MG63 (cell line): ENCODE results near the gene CD40. TPM values are rescaled to one million over a fixed set of nuclear protein-coding genes. Genes with fewer than 3 reads are reported as not detected.

ENCODE experiments used
- DNase-seq: peaks from one replicate; pipeline ENCODE4 v3.0.0-alpha.2; 2020
- H3K27me3 ChIP-seq: fragments of 250-450 bp; sonication (Bioruptor Pico); 2 replicates; pipeline ENCODE4 v1.5.1; 2020; ENCODE audit warnings: mild to moderate bottlenecking, moderate library complexity
- H3K36me3 ChIP-seq: fragments of 250-450 bp; sonication (Bioruptor Pico); 2 replicates; pipeline ENCODE4 v1.5.1; 2020; ENCODE audit warnings: mild to moderate bottlenecking, moderate library complexity
- H3K4me3 ChIP-seq: fragments of 250-450 bp; sonication (Bioruptor Pico); 2 replicates; pipeline ENCODE4 v1.5.1; 2020; ENCODE audit warnings: mild to moderate bottlenecking, moderate library complexity
- H3K9me3 ChIP-seq: fragments of 250-450 bp; sonication (Bioruptor Pico); 2 replicates; pipeline ENCODE4 v1.5.1; 2020; ENCODE audit warnings: mild to moderate bottlenecking, moderate library complexity
- total RNA-seq: library from RNA; depleted of rRNA; stranded (reverse); fragments of >200 nt; shearing (Covaris generic); gene quantifications from 2 replicates; pipeline ENCODE4 v1.2.3, GENCODE V29; 2014; ENCODE audit warnings: low replicate concordance

The CD40 gene
- total RNA-seq, 1 experiment from 2014 or later: not detected

DNA sequence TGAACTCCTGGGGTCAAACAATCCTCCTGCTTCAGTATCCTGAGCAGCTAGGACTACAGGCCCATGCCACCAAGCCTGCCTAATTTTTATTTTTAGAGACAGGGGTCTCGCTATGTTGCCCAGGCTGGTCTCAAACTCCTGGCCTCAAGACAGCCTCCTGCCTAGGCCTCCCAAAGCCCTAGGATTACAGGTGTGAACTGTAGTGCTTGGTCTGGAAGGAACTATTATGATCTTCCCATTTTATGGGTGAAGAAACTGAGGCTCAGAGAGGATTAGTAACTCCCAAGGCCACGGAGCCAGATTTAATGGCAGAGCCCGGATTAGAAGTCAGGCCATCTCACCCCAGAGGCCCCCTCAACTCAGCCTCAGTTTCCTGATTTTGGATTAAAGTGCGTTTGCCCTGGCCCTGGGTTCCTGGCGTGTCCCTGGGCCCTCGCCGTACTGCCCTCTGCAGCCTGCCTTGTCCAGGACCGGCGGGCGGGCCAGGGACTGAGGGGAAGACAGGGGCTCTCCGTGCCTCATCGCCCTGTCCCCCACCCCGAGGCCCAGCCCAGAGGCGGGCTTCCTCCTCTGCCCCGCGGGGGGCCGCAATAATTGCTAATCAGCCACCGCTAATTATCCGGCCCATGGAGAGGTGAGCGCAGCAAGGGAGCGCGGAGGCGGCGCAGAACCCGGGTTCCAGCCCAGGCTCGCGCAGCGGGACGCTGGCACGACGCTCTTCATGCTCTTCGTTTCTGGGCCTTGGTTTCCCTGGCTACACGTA, 34.9 kb downstream of the CD40 start:
- DNase-seq: no peak
- Histone ChIP-seq H3K9me3 (no peaks in the 10 kb centered on the region), H3K27me3 (peaks cover 6% of the 10 kb centered on the region; the same call in 1 of the 2 replicates), H3K4me3 (no peak overlapping the region), H3K36me3 (no peaks in the 10 kb centered on the region)

DNA sequence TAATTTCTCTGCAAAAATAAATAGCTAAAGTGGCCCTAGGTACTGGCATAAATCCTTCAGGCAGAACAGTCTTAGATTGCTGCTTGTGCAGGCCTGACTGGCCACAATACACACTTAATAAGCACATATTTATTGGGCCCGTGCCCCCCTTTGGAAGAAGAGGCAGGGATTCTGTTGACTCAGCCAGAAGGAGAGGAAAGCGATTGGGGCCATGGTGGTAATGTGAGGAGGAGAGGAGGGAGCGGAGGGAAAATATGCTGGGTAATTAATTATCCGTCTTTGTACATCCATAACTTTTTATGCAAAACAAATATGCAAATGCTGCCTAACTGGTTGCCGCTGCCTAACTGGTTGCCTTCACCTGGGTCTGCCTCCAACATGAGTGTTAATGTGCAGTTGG, 36.2 kb downstream of the CD40 start:
- Histone ChIP-seq H3K9me3 (no peaks in the 10 kb centered on the region), H3K36me3 (no peaks in the 10 kb centered on the region), H3K4me3 (no peak overlapping the region), H3K27me3 (peaks cover 8% of the 10 kb centered on the region)
- DNase-seq: no peak

DNA sequence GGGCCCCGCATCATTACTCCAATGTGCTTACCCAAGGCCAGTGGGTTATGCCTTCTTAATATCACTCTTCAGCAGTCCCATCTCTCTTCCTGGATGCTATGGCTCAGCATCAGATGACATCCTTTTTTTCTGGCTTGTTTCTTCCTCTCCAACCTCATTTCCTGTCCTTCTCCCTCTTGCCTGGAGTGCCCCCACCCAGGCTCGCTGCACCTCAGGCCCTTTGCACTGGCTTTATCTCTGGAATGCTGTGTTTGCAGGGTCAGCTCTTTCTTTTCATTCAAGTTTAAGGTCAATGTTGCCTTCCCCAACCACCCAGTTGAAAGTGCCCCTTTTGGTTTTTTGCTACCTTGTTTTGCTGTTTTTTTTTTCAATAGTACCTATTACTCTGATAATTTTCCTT, 36.7 kb downstream of the CD40 start:
- Histone ChIP-seq H3K36me3 (no peaks in the 10 kb centered on the region), H3K27me3 (peaks cover 13% of the 10 kb centered on the region), H3K9me3 (no peaks in the 10 kb centered on the region), H3K4me3 (no peak overlapping the region)
- DNase-seq: no peak

DNA sequence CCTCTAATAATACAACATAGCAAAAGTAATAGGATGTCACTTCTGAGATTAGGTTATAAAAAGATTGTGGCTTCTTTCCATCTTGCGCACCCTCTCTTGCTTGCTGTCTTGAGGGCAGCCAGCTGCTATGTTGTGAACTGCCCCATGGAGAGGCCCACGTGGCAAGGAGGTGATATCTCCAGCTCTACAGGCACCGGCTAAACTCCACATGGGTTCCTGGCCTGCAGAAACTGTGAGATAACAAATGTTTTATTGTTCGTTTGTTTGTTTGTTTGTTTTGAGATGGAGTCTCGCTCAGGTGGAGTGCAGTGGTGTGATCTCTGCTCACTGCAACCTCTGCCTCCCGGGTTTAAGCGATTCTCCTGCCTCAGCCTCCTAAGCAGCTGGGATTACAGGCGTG, 38.0 kb downstream of the CD40 start:
- Histone ChIP-seq H3K9me3 (no peaks in the 10 kb centered on the region), H3K27me3 (peaks cover 21% of the 10 kb centered on the region)
- DNase-seq: no peak

DNA sequence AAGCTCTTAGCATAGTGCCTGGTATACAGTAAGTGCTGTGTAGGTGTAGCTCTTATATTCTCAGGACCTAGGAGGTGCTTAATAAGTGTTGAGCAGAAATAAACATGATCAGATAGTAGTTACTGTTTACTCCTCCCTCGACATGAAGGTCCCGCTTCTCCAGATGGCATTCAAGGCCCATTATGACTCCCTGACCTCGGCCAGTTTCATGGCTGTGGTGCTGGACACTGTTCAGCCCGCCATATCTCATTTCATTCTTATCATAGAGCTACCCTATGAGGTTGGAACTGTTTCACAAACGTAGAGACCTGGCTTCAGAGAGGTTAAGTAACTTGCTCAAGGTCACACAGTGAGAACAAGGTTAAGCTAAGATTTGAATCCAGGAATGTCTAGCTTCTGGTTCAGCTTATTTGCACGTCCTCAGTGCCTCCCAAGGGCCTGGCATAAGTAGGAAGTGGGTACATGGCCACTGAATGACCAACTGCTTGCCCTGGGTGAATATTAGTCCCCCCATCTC, 39.0 kb downstream of the CD40 start:
- peaks cover 26% of the 10 kb centered on the region for H3K27me3 ChIP-seq
- H3K4me3 ChIP-seq: no peak overlapping the region
- no peaks in the 10 kb centered on the region for H3K9me3 ChIP-seq
- no peak for DNase-seq
- no peaks in the 10 kb centered on the region for H3K36me3 ChIP-seq

More for the DNA sequence above, 38.0 kb downstream of the CD40 start:
- Histone ChIP-seq H3K36me3 (no peaks in the 10 kb centered on the region), H3K4me3 (no peak overlapping the region)

DNA sequence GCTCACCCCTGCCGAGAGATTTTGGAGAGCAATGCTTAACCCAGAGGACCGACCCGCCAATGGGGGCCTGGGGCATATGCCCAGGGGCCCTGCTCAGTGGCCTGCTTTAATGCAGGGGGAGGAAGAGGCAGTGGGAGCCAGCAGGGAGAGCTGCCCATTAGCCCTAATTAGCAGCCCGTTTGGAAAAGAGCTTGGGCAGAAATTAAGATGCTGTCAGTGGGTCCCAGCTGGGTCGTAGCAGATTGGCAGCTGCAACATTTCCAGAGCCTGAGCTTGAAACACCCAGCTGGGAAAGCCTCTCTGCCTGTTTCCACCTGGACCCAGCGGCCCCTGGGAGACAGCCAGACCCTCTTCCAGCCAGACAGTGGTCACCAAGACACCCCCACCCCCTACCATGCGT, 39.5 kb downstream of the CD40 start:
- peaks cover 31% of the 10 kb centered on the region for H3K27me3 ChIP-seq
- H3K36me3 ChIP-seq: no peaks in the 10 kb centered on the region
- H3K9me3 ChIP-seq: no peaks in the 10 kb centered on the region
- no peak for DNase-seq
- no peak overlapping the region for H3K4me3 ChIP-seq

DNA sequence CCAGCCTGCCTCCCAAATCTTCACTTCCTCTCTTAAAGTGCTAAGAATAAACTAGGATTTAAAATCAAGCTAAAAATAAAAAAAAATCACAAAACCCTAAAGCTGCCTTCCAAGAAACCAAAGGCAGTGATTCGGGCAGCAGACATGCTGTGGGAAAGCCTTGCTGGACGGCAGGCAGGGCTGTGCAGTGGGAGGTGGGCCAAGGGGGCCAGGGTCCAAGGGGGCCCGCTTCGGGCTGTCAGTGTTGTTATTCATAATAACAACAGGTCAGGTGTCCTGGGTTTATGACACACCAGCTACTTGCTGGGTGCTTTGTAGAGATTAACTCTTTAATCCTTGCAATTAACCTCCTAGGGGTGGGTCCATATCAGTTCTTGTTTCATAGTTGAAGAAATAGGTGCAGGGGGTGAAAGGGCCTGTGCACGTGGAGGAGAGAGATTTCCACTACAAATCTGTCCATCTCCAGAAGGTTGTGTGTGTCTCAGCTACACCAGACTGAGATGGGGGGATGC, 40.4 kb downstream of the CD40 start:
- H3K9me3 ChIP-seq: no peaks in the 10 kb centered on the region
- no peak for DNase-seq
- H3K4me3 ChIP-seq: no peak overlapping the region
- no peaks in the 10 kb centered on the region for H3K36me3 ChIP-seq
- H3K27me3 ChIP-seq: peaks cover 35% of the 10 kb centered on the region

DNA sequence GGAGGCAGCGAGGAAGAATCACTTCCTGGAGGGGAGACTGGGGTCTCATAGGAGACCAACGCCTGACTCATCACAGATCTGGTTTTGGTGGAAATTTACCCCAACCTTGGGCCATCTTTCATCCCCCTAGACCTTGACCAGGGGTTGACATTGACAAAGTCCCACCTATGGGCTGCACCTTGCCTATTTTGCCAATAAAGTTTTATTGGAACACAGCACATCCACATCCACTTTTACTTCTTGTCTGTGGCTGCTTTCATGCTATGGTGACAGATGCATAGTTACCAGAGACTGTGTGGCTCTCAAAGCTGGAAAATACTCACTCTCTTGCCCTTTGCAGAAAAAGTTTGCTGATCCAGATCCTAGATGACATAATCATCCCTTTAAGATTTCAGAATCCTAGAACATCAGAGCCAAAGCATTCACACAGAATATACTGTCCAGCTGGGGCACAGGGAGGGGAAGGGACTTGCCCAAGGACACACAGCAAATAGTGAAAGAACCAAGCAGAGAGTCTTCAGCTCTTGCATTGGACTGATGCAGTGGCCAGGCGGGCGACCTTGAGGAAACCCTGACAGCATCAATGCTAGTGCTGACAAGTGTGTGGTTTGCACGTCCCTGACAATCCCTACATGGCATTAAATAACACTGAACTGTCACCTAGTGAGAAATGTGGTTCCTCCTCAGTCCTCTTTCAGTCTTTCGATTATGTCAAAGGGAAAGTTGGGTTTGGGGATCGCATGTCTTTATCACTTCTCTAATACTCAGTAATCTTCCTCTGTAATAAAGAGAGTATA, 41.2 kb downstream of the CD40 start:
- H3K9me3 ChIP-seq: no peaks in the 10 kb centered on the region
- DNase-seq: no peak
- peaks cover 36% of the 10 kb centered on the region for H3K27me3 ChIP-seq
- no peak overlapping the region for H3K4me3 ChIP-seq
- no peaks in the 10 kb centered on the region for H3K36me3 ChIP-seq

DNA sequence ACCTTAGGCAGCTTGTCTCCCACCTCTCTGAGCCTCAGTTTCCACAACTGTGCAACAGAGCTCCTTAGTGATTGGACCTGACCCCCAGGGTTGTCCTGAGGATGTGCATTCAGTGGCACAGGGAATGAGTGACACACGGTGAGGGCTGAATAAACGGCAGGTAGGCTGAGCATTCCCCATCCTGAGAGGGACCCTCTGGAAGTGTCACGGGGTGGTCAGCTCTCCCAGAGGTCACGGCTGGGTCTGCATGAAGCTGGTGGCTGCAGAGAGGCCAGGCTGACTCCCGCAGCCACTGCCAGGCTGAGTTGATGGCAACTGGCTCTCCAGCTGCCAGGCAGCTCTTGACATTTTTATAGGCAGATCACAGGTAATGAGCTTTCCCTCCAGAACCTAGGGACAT, 42.5 kb downstream of the CD40 start:
- H3K27me3 ChIP-seq: peaks cover 30% of the 10 kb centered on the region
- no peak overlapping the region for H3K4me3 ChIP-seq
- H3K36me3 ChIP-seq: no peaks in the 10 kb centered on the region
- no peak for DNase-seq
- no peaks in the 10 kb centered on the region for H3K9me3 ChIP-seq

DNA sequence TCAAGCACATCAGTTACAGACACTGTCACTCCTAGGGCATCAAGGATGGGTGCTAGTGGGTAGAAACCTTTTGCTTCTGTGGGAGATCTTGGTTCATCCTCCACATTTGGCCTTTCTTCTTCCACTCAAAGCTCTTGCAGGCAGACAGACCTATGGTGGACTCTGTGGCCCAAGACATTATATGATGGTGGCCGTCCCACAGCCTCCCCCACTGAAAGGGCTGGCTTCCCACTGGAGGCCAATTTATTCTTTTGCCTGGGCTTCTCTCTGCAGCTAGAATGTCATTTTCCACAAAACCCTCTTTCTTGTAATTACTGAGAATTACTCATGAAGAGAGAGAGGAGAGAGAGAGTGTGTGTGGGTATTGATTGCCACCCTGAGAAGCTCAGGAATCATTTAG, 43.8 kb downstream of the CD40 start:
- H3K36me3 ChIP-seq: no peaks in the 10 kb centered on the region
- H3K4me3 ChIP-seq: no peak overlapping the region
- peaks cover 34% of the 10 kb centered on the region for H3K27me3 ChIP-seq
- H3K9me3 ChIP-seq: no peaks in the 10 kb centered on the region
- no peak for DNase-seq

DNA sequence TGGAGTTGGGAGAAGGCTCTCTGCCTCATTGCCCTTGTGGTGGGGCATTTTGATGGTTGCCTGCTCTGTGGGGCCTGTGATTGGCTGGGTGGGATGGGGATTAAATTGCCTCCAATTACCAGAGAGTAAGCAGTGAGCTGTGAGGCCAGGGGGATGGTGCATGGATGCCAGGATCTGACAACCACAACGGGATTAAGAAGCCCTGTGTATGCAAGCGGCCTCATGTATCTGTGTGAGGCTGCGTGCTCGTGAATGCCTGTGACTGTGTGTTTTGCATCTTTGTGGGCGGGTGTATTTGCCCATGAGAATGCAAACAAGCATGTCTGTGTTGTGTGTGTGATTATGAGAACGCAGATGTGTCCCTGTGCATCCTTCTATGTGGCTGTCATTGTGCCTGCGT, 46.1 kb downstream of the CD40 start:
- H3K36me3 ChIP-seq: no peaks in the 10 kb centered on the region
- DNase-seq: no peak
- no peak overlapping the region for H3K4me3 ChIP-seq
- H3K27me3 ChIP-seq: peaks cover 33% of the 10 kb centered on the region
- H3K9me3 ChIP-seq: no peaks in the 10 kb centered on the region

DNA sequence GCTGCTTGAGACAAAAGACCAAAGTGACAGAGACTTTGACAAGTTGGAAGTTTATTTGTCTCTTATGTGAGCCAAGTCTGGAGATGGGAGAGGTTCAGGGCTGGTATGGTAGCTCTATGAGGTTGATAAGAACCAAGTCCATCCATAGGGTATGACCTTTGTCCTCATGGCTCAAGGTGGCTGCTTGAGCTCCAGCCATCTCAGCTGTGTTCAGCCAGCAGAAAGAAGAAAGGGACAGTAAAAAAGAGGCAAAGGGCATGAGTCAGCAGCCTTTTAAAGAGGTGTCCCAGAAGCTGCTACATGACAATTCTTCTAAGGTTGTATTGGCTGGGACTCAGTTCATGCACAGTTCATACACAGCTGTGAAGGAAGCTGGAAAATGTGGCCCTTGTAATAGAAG, 49.0 kb downstream of the CD40 start:
- H3K9me3 ChIP-seq: no peaks in the 10 kb centered on the region
- H3K27me3 ChIP-seq: peaks cover 35% of the 10 kb centered on the region
- DNase-seq: no peak
- no peak overlapping the region for H3K4me3 ChIP-seq
- no peaks in the 10 kb centered on the region for H3K36me3 ChIP-seq

DNA sequence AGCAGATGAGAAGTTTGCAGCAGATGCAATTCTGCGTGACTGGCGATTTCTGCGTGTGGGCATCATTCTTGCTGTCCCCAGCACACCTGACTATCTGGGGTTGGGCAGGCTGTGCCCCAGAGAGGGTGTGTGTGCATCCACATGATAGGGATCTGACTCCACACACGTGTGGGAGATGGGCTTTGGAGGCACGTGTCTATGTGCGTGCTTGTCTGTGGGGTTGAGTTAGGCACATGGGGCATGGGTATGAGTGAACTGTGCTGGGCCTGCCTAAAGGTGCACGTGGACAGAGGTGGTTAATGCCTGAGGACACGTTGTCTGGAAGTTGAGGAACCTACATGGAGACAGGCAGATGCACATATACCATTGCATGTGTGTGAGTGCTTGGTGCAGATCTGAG, 50.3 kb downstream of the CD40 start:
- H3K4me3 ChIP-seq: no peak overlapping the region
- H3K36me3 ChIP-seq: no peaks in the 10 kb centered on the region
- peaks cover 39% of the 10 kb centered on the region for H3K27me3 ChIP-seq
- H3K9me3 ChIP-seq: no peaks in the 10 kb centered on the region
- DNase-seq: no peak

DNA sequence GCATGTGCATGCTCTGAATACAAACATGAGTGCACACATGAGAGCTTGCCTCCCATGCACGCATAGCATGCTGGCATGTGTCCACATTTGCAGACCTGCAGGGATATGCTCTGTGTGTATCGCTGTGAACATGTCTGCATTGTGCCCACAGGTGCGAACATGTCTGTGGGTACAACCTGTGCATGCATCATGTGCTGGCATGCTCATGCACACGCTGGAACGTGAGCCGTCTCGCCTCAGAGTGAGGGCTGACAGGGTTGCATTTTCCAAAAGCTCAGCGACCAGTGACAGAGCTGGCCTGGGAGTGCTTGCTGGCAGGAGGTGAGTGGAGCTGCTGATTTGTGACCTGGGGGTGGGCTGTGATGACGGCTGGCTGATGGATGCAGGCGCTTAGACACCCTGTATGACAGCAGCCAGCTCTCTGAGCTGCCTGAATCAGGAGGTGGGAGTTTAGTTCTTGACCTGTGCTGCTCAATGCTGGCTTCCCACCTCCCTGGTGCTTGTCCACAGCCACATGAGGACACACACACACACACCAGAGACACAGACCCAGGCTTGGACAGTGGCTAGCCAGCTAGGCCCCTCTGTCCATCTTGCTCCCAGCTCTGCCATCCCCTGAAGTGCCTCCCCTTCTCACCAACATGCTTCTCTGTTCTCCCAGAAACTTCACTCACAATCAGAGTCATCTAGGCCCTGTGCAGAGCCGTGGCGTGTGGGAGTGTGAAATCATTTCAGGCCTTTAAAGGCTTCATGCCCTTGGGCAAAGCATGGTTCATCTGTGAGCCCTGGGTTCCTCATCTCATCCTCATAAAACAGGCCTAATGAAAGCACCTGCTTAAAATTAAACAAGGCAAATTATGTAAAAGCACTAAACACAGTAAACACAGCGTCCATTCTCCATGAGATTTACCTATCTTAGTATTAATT, 51.4 kb downstream of the CD40 start:
- Histone ChIP-seq H3K36me3 (no peaks in the 10 kb centered on the region), H3K27me3 (peaks cover 48% of the 10 kb centered on the region), H3K9me3 (no peaks in the 10 kb centered on the region), H3K4me3 (no peak overlapping the region)
- no peak for DNase-seq

DNA sequence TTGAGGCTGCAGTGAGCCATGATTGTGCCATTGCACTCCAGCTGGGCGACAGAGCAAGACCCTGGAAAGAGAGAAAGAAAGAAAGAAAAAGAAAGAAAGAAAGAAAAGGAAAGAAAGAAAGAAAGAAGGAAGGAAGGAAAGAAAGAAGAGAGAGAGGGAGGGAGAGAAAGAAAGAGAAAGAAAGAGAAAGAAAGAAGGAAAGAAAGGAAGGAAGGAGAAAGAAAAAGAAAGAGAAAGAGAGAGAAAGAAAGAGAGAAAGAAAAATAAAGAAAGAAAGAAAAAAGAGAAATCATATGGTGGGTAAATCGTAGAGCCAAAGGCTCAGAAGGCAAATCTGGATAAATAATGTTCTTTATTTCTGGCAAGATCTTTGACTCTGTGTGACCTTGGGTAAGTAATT, 53.4 kb downstream of the CD40 start:
- Histone ChIP-seq H3K9me3 (no peaks in the 10 kb centered on the region), H3K4me3 (no peak overlapping the region), H3K27me3 (peaks cover 63% of the 10 kb centered on the region), H3K36me3 (no peaks in the 10 kb centered on the region)
- no peak for DNase-seq

DNA sequence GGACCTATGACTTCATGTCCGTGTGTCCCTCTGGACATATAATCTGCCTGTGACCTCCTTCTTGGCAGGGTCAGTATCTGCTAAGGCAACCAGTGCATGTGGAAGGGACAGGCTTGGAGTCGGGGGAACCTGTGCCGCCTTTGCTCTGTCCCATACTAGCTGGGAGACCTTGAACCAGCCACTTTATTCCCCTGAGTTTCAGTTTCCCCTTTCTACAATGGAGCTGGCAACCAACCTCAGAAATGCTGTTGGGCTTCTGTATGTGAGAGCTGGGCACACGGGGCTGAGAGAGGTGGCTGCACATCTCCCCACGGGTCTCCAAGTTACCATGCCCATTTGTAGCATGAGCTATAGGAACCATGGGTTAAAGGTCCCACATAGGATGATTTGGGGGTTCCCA, 53.8 kb downstream of the CD40 start:
- Histone ChIP-seq H3K27me3 (peaks cover 62% of the 10 kb centered on the region), H3K4me3 (no peak overlapping the region), H3K9me3 (no peaks in the 10 kb centered on the region), H3K36me3 (no peaks in the 10 kb centered on the region)
- DNase-seq: no peak

DNA sequence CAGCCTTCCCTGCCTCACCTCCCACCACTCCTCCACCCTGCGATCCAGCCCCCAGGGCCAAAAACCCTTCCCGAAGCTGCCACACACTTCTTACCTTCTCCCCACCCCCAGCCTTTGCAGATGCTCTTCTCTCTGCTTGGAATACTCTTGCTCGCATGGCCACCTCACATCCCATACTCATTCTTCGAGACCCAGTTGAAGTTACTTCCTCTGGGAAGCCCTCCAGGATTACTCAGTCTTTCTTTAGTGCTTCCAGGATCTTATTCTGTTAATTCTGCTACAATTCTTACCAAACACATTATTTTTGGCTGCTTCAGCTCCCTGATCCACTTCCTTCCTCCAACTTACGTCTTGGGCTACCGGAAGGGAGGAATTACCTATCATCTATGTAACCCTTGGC, 54.3 kb downstream of the CD40 start:
- no peak for DNase-seq
- Histone ChIP-seq H3K36me3 (no peaks in the 10 kb centered on the region), H3K4me3 (no peak overlapping the region), H3K27me3 (peaks cover 62% of the 10 kb centered on the region), H3K9me3 (no peaks in the 10 kb centered on the region)
